ENCODE data around the gene STK33.

GRCh38 chr11:8484251-8484650 is 109.8 kb downstream of the STK33 start:
- TF ChIP-seq, protein P1, sequence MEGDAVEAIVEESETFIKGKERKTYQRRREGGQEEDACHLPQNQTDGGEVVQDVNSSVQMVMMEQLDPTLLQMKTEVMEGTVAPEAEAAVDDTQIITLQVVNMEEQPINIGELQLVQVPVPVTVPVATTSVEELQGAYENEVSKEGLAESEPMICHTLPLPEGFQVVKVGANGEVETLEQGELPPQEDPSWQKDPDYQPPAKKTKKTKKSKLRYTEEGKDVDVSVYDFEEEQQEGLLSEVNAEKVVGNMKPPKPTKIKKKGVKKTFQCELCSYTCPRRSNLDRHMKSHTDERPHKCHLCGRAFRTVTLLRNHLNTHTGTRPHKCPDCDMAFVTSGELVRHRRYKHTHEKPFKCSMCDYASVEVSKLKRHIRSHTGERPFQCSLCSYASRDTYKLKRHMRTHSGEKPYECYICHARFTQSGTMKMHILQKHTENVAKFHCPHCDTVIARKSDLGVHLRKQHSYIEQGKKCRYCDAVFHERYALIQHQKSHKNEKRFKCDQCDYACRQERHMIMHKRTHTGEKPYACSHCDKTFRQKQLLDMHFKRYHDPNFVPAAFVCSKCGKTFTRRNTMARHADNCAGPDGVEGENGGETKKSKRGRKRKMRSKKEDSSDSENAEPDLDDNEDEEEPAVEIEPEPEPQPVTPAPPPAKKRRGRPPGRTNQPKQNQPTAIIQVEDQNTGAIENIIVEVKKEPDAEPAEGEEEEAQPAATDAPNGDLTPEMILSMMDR (IDR thresholded peaks at IDR 0.05; ENCODE audit: borderline replicate concordance, extremely low read depth, low read length, poor library complexity, severe bottlenecking) = no peak
- no peak for TF ChIP-seq EZH2 (IDR thresholded peaks at IDR 0.05; ENCODE audit: borderline replicate concordance, low read depth, low read length, severe bottlenecking)
